NCI-H2029 treated with DMSO at 0.1 percent for 48 hours (cell line): ENCODE data around the gene POR.
"Not testable (repeated sequence)": the region's sequence is repeated elsewhere in the genome, so short reads cannot be mapped to it uniquely, and the experiment has no call there.

Experiments used
- DNase-seq: peaks from one replicate; lab custom pipeline; 2025; lab: John Stamatoyannopoulos, UW

POR gene

GRCh38 chr7:75992083-75992755, 77.3 kb downstream of the POR start:
- no peak for DNase-seq

- no peak for DNase-seq
Observed at GRCh38 chr7:75993689-75994387, 78.9 kb downstream of the POR start.

GRCh38 chr7:75994388-75995051, 79.6 kb downstream of the POR start, which contains the start of gene TMEM120A:
TMEM120A (minus strand) TSS chr7:75994595; CDS start chr7:75994570, 25 bp downstream.
- peak; percentile 1 for DNase-seq

GRCh38 chr7:75995052-75995471, 80.1 kb downstream of the POR start:
- DNase-seq, result no peak

- DNase-seq, result no peak
Observed at GRCh38 chr7:75995996-75996395, 81.0 kb downstream of the POR start.

- DNase-seq, result no peak
Observed at GRCh38 chr7:75996476-75996875, 81.5 kb downstream of the POR start.

- no peak for DNase-seq
Observed at GRCh38 chr7:75998038-75998437, 83.1 kb downstream of the POR start.

- DNase-seq, result no peak
Observed at GRCh38 chr7:76000566-76000965, 85.6 kb downstream of the POR start.

- DNase-seq, result no peak
Observed at GRCh38 chr7:76002139-76002538, 87.2 kb downstream of the POR start.

- DNase-seq, result no peak
Observed at GRCh38 chr7:76002822-76003221, 87.9 kb downstream of the POR start.

GRCh38 chr7:76003351-76003750, 88.4 kb downstream of the POR start:
- DNase-seq, result no peak

- DNase-seq, result not testable (repeated sequence)
Observed at GRCh38 chr7:76005004-76005403, 90.0 kb downstream of the POR start.

GRCh38 chr7:76008156-76008687, 93.3 kb downstream of the POR start:
- no peak for DNase-seq

GRCh38 chr7:76009672-76010600, 95.0 kb downstream of the POR start:
- no peak for DNase-seq

- DNase-seq, result no peak
Observed at GRCh38 chr7:76011442-76011861, 96.5 kb downstream of the POR start.

GRCh38 chr7:76016191-76016947, 101.4 kb downstream of the POR start:
- DNase-seq, result no peak

GRCh38 chr7:76018520-76018919, 103.6 kb downstream of the POR start:
- DNase-seq, result not testable (repeated sequence)

GRCh38 chr7:76020031-76020714, 105.2 kb downstream of the POR start:
- no peak for DNase-seq

GRCh38 chr7:76022026-76022780, 107.2 kb downstream of the POR start:
- no peak for DNase-seq

- DNase-seq, result no peak
Observed at GRCh38 chr7:76023002-76023401, 108.0 kb downstream of the POR start.
